Ectodermal cell (in vitro differentiated cells): ENCODE results near the gene CA10.

Experiments
- H3K27ac ChIP-seq: 2 replicates; pipeline ENCODE4 v1.7.0; 2013; ENCODE audit warnings: mild to moderate bottlenecking, low read depth, low read length; ENCODE audit not compliant: insufficient read depth, poor library complexity, severe bottlenecking
- H3K27me3 ChIP-seq: 2 replicates; pipeline ENCODE4 v1.7.0; 2013; ENCODE audit warnings: mild to moderate bottlenecking, low read length; ENCODE audit not compliant: insufficient read depth, control insufficient read depth, poor library complexity, severe bottlenecking
- H3K36me3 ChIP-seq: one replicate; pipeline ENCODE4 v1.7.0; 2013; ENCODE audit warnings: low read length; ENCODE audit not compliant: control insufficient read depth, insufficient read depth
- H3K4me1 ChIP-seq: one replicate; pipeline ENCODE4 v1.7.0; 2013; ENCODE audit warnings: low read length; ENCODE audit not compliant: control insufficient read depth, insufficient read depth
- H3K4me3 ChIP-seq: 2 replicates; pipeline ENCODE4 v1.7.0; 2013; ENCODE audit warnings: low read depth, low read length, control low read depth; ENCODE audit not compliant: insufficient read depth
- H3K9me3 ChIP-seq: 2 replicates; pipeline ENCODE4 v1.7.0; 2013; ENCODE audit warnings: mild to moderate bottlenecking, low read length, moderate library complexity; ENCODE audit not compliant: control insufficient read depth
- WGBS, 2 experiments: methylation state at CpG; one replicate each; pipeline ENCODE4 v1.1.7; 2013; ENCODE audit warnings: missing lambda C conversion rate in 2 of 2; 5-methylcytosine and 5-hydroxymethylcytosine counted together

CA10 gene

GRCh38 chr17:51590071-51590656, 568.4 kb downstream of the CA10 start:
- Histone ChIP-seq H3K4me3 (no peak overlapping the region), H3K4me1 (no peaks in the 10 kb centered on the region), H3K27me3 (no peaks in the 10 kb centered on the region), H3K27ac (no peak overlapping the region), H3K9me3 (no peaks in the 10 kb centered on the region), H3K36me3 (no peaks in the 10 kb centered on the region)
- 96% methylated on average over 4 of the region's 4 CpGs for WGBS, 2 experiments

DNA sequence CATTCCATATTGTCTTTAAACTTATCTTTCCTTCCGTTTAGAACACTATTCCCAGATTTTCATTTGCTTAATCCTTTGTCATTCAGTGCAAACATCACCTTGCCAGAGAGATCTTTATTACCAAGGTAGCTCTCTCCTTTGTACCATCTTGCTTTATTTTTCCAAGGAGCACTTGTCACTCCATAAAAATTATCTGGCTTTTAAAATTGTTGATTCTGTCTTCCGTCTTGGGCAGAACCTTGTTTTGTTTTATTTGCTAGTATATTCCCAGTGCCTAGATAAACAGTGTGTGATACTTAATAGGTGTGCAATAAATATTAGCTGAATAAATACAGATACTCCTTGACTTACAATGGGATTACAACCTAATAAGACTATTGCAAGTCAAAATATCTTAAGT, 570.5 kb downstream of the CA10 start:
- Histone ChIP-seq H3K4me1 (no peaks in the 10 kb centered on the region), H3K36me3 (no peaks in the 10 kb centered on the region), H3K9me3 (no peaks in the 10 kb centered on the region), H3K27me3 (no peaks in the 10 kb centered on the region), H3K4me3 (no peak overlapping the region), H3K27ac (no peak overlapping the region)
- 76 to 94% methylated on average over 1 to 2 of the region's 2 CpGs for WGBS, 2 experiments

- no peak overlapping the region for H3K27ac ChIP-seq
- no peaks in the 10 kb centered on the region for H3K27me3 ChIP-seq
- no peaks in the 10 kb centered on the region for H3K4me1 ChIP-seq
- H3K4me3 ChIP-seq, result no peak overlapping the region
- H3K9me3 ChIP-seq, result no peaks in the 10 kb centered on the region
- H3K36me3 ChIP-seq, result no peaks in the 10 kb centered on the region
- WGBS, 2 experiments, result 88 to 92% methylated on average over 1 to 2 of the region's 2 CpGs
Measured at GRCh38 chr17:51587516-51587915, 571.0 kb downstream of the CA10 start.

- H3K27ac ChIP-seq, result no peak overlapping the region
- H3K9me3 ChIP-seq, result no peaks in the 10 kb centered on the region
- no peak overlapping the region for H3K4me3 ChIP-seq
- no peaks in the 10 kb centered on the region for H3K27me3 ChIP-seq
- H3K36me3 ChIP-seq, result no peaks in the 10 kb centered on the region
- 34 to 41% methylated on average over 4 of the region's 4 CpGs for WGBS, 2 experiments
- no peaks in the 10 kb centered on the region for H3K4me1 ChIP-seq
Measured at GRCh38 chr17:51585514-51586104, 572.9 kb downstream of the CA10 start.

DNA sequence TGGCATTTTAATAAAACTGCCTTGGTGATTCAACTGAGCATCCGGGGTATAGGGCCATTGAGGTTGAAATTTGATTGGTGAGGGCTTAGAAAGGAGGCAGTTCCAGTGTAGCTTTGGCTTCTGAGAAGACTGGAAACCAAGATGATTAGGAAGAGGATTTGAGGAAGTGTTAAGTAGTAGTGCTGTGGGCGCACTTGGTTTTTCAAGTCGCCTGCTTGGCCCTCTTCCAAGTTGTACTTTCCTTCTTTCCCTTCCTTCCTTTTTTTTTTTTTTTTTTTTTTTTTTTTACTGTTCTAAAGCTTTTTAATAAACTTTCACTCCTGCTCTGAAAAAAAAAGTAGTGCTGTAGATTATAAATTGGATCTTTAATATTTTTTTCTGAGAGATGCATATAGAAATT, 577.6 kb downstream of the CA10 start:
- H3K36me3 ChIP-seq, result no peaks in the 10 kb centered on the region
- WGBS, 2 experiments, result 91 to 97% methylated on average over 1 to 3 of the region's 3 CpGs

More for the DNA sequence above, 577.6 kb downstream of the CA10 start:
- Histone ChIP-seq H3K4me1 (no peaks in the 10 kb centered on the region), H3K27me3 (no peaks in the 10 kb centered on the region), H3K4me3 (no peak overlapping the region), H3K9me3 (no peaks in the 10 kb centered on the region), H3K27ac (no peak overlapping the region)
